OCI-LY1 (cell line): ENCODE data around the gene LHX3.

Experiments
- H2AFZ ChIP-seq: fragments of 200-600 bp; sonication (generic), shearing (Covaris generic); 2 replicates; pipeline ENCODE4 v1.6.0; 2014; ENCODE audit warnings: antibody characterized with exemption, mild to moderate bottlenecking, low read length
- H3F3A ChIP-seq: fragments of 200-600 bp; sonication (generic), shearing (Covaris generic); 2 replicates; pipeline ENCODE4 v1.6.0; 2014; ENCODE audit warnings: mild to moderate bottlenecking, antibody characterized with exemption, low read length, moderate library complexity; ENCODE audit not compliant: insufficient read depth
- H3K27ac ChIP-seq: fragments of 200-600 bp; sonication (generic); 2 replicates; pipeline ENCODE4 v1.5.1; 2014; ENCODE audit warnings: low read length, mixed run types, mild to moderate bottlenecking, low read depth; ENCODE audit not compliant: poor library complexity, severe bottlenecking
- H3K27me3 ChIP-seq: fragments of 200-600 bp; sonication (generic); 2 replicates; pipeline ENCODE4 v1.6.0; 2014; ENCODE audit warnings: antibody characterized with exemption, mild to moderate bottlenecking, low read length, moderate library complexity; ENCODE audit not compliant: insufficient read depth
- H3K36me3 ChIP-seq: fragments of 200-600 bp; sonication (generic); 2 replicates; pipeline ENCODE4 v1.6.1; 2014; ENCODE audit warnings: mild to moderate bottlenecking, antibody characterized with exemption, low read length, moderate library complexity, mixed read lengths; ENCODE audit not compliant: insufficient read depth
- H3K4me1 ChIP-seq: fragments of 200-600 bp; sonication (generic); 2 replicates; pipeline ENCODE4 v1.5.1; 2014; ENCODE audit warnings: mild to moderate bottlenecking, low read length, moderate library complexity; ENCODE audit not compliant: insufficient read depth, severe bottlenecking
- H3K4me2 ChIP-seq: fragments of 200-600 bp; sonication (generic), shearing (Covaris generic); 2 replicates; pipeline ENCODE4 v1.6.1; 2014; ENCODE audit warnings: low read length
- H3K4me3 ChIP-seq: fragments of 200-600 bp; sonication (generic); 2 replicates; pipeline ENCODE4 v1.5.1; 2014; ENCODE audit warnings: low read length, low read depth, mild to moderate bottlenecking, mixed read lengths; ENCODE audit not compliant: poor library complexity, severe bottlenecking
- H3K79me2 ChIP-seq: fragments of 200-600 bp; shearing (Covaris generic); 2 replicates; pipeline ENCODE4 v1.6.1; 2016; ENCODE audit warnings: mixed run types, low read length, mixed read lengths; ENCODE audit not compliant: insufficient read depth
- H3K9ac ChIP-seq: fragments of 200-600 bp; sonication (generic), shearing (Covaris generic); 2 replicates; pipeline ENCODE4 v1.6.1; 2014; ENCODE audit warnings: mild to moderate bottlenecking, low read length, mixed read lengths
- H3K9me2 ChIP-seq: fragments of 200-600 bp; sonication (generic), shearing (Covaris generic); 2 replicates; pipeline ENCODE4 v1.6.1; 2014; ENCODE audit warnings: low read depth, mild to moderate bottlenecking, low read length, mixed read lengths
- H3K9me3 ChIP-seq: fragments of 200-600 bp; shearing (Covaris generic); 2 replicates; pipeline ENCODE4 v1.6.1; 2014; ENCODE audit warnings: low read length, mixed read lengths
- H4K20me1 ChIP-seq: fragments of 200-600 bp; sonication (generic), shearing (Covaris generic); 2 replicates; pipeline ENCODE4 v1.6.0; 2016; ENCODE audit warnings: mild to moderate bottlenecking, low read length; ENCODE audit not compliant: insufficient read depth
- CTCF ChIP-seq: fragments of 200-600 bp; sonication (generic), shearing (Covaris generic); IDR thresholded peaks from 2 replicates; pipeline ENCODE4 v1.5.1; 2017; ENCODE audit warnings: mild to moderate bottlenecking, antibody characterized with exemption, low read length, moderate library complexity, mixed read lengths
- EZH2 ChIP-seq: fragments of 200-600 bp; sonication (generic), shearing (Covaris generic); IDR thresholded peaks from 2 replicates; pipeline ENCODE4 v1.8.0; 2017; ENCODE audit warnings: borderline replicate concordance, mixed run types, mild to moderate bottlenecking, antibody characterized with exemption, low read length, moderate library complexity, mixed read lengths

Gene LHX3

GRCh38 chr9:136185066-136185465, 19.9 kb downstream of the LHX3 start:
- H4K20me1 ChIP-seq: no peaks in the 10 kb centered on the region
- no peaks in the 10 kb centered on the region for H3K4me1 ChIP-seq
- H3K4me3 ChIP-seq: no peak overlapping the region
- no peak overlapping the region for H2AFZ ChIP-seq
- no peaks in the 10 kb centered on the region for H3K36me3 ChIP-seq
- no peaks in the 10 kb centered on the region for H3F3A ChIP-seq
- H3K4me2 ChIP-seq: no peak overlapping the region
- H3K9ac ChIP-seq: no peak overlapping the region
- H3K27ac ChIP-seq: no peak overlapping the region
- TF ChIP-seq CTCF (no peak), EZH2 (no peak)
- peaks cover 7% of the 10 kb centered on the region; the same call in 1 of the 2 replicates for H3K27me3 ChIP-seq
- H3K9me2 ChIP-seq: no peaks in the 10 kb centered on the region
- H3K79me2 ChIP-seq: no peaks in the 10 kb centered on the region
- no peaks in the 10 kb centered on the region for H3K9me3 ChIP-seq

GRCh38 chr9:136182850-136183422, 22.0 kb downstream of the LHX3 start:
- no peaks in the 10 kb centered on the region for H3K9me2 ChIP-seq
- H3K4me1 ChIP-seq: no peaks in the 10 kb centered on the region
- H3K27ac ChIP-seq: no peak overlapping the region
- TF ChIP-seq EZH2: no peak
- TF ChIP-seq CTCF: no peak
- H3K27me3 ChIP-seq: peaks cover 7% of the 10 kb centered on the region; the same call in 1 of the 2 replicates
- H3K36me3 ChIP-seq: no peaks in the 10 kb centered on the region
- H4K20me1 ChIP-seq: no peaks in the 10 kb centered on the region
- no peaks in the 10 kb centered on the region for H3K79me2 ChIP-seq
- H3K9me3 ChIP-seq: no peaks in the 10 kb centered on the region
- no peak overlapping the region for H3K4me3 ChIP-seq
- no peak overlapping the region for H3K4me2 ChIP-seq
- H3F3A ChIP-seq: no peaks in the 10 kb centered on the region
- no peak overlapping the region for H2AFZ ChIP-seq
- H3K9ac ChIP-seq: no peak overlapping the region

- Histone ChIP-seq H3K9ac (no peak overlapping the region), H3K9me3 (no peaks in the 10 kb centered on the region), H3K4me1 (no peaks in the 10 kb centered on the region), H4K20me1 (no peaks in the 10 kb centered on the region), H2AFZ (no peak overlapping the region), H3K79me2 (no peaks in the 10 kb centered on the region), H3K4me2 (no peak overlapping the region), H3K36me3 (no peaks in the 10 kb centered on the region), H3K27me3 (peaks cover 7% of the 10 kb centered on the region; the same call in 1 of the 2 replicates), H3K4me3 (no peak overlapping the region), H3F3A (no peaks in the 10 kb centered on the region), H3K9me2 (no peaks in the 10 kb centered on the region), H3K27ac (no peak overlapping the region)
- TF ChIP-seq EZH2: no peak
- no peak for TF ChIP-seq CTCF
Measured at GRCh38 chr9:136182420-136182787, 22.5 kb downstream of the LHX3 start.
